Psoas muscle (tissue), 8 donors: ENCODE measurements around the gene PFKL. TPM values are rescaled to one million over a fixed set of nuclear protein-coding genes. Genes with fewer than 3 reads are reported as not detected.
A peak's percentile ranks its signal among the peaks of the same experiment; 100 is the strongest.

Experiments used
- ATAC-seq, 4 donors: fragments of 200-7000 bp; cut with Tn5 transposase; one replicate each; pipeline ENCODE4 v1.9.1; 2020; ENCODE audit warnings: moderate library complexity in 3 of 4, mild to moderate bottlenecking in 2 of 4
- DNase-seq, 2 donors: peaks; one replicate each; pipeline ENCODE4 v3.0.0-alpha.2; 2020
- H3K27ac ChIP-seq: fragments of 200-600 bp; one replicate; pipeline ENCODE4 v1.8.0; 2022
- H3K27me3 ChIP-seq, 3 donors: fragments of 200-600 bp in 1 of 3; one replicate each; pipeline versions ENCODE4 v1.6.1 to v1.8.0; 2013 to 2022; ENCODE audit warnings: low read length in 2 of 3, mild to moderate bottlenecking in 2 of 3, moderate library complexity in 1 of 3; ENCODE audit not compliant: insufficient read depth in 3 of 3
- H3K36me3 ChIP-seq, 2 donors: fragments of 200-600 bp in 1 of 2; one replicate each; pipeline versions ENCODE4 v1.6.1 to v1.8.0; 2013 to 2022; ENCODE audit warnings: low read depth in 1 of 2, mild to moderate bottlenecking in 1 of 2, moderate library complexity in 1 of 2; ENCODE audit not compliant: insufficient read depth in 1 of 2
- H3K4me1 ChIP-seq: fragments of 200-600 bp; one replicate; pipeline ENCODE4 v1.8.0; 2022
- H3K4me3 ChIP-seq: fragments of 200-600 bp; one replicate; pipeline ENCODE4 v1.8.0; 2022; ENCODE audit warnings: mild to moderate bottlenecking
- H3K9me3 ChIP-seq: fragments of 200-600 bp; one replicate; pipeline ENCODE4 v1.8.0; 2022
- CTCF ChIP-seq: fragments of 200-600 bp; IDR thresholded peaks from one replicate; pipeline ENCODE4 v1.8.0; 2022; ENCODE audit warnings: antibody characterized with exemption
- WGBS, 3 donors: extraction: QIAGEN DNeasy Blood & Tissue Kit; methylation state at CpG; one replicate each; pipeline versions ENCODE4 v1.1.6 to v1.1.7; 2013; 5-methylcytosine and 5-hydroxymethylcytosine counted together
- intact Hi-C, 2 donors: fragments of 100-400 bp; cut with DNase I; formaldehyde crosslinking; loops; one replicate each; pipeline versions ENCODE4 v1.11.0 to v1.14.2; 2022
- polyA plus RNA-seq, 3 donors: library from polyadenylated mRNA; stranded (reverse); fragments of 200-250 nt; gene quantifications; one replicate each; pipeline ENCODE4 v1.2.3, GENCODE V29; 2013
- total RNA-seq, 4 donors: library from RNA; stranded (reverse); fragmentation: NEBNext Ultra II Directional in 2 of 4; extraction: Animal tissue kit (Norgen Biotek cat#: 25700) in 2 of 4; gene quantifications; one replicate each; pipeline versions ENCODE4 v1.2.1 to v1.2.4, GENCODE V29; 2021 to 2023
- donor health status: healthy with polysubstance abuse.
- donor health status: DM: no; HTN: no; CAD: no; lungs with moderate emphysema.
- donor health status: Bipolar disorder and iron deficiency.
- donor health status: healthy.
- donor health status: DM: yes; HTN: yes; CAD: no.
- donor health status: DM: no; HTN: no; CAD: no.
- donor health status: DM: no; HTN: no; CAD: no.
- donor health status: DM: yes; HTN: yes; CAD: no.

Gene PFKL
- total and polyA plus RNA-seq, 7 donors: 9.2 to 33.6 (median 21.2) TPM

GRCh38 chr21:44329971-44330681 is 30.3 kb downstream of the PFKL start:
- intact Hi-C loops: loop anchor here (10.0 kb wide), 4 partner anchors 55 to 1655 kb away; partner anchors contain the start of genes COL6A1 (in 1 of the 2) and PKNOX1 (in 1 of the 2)
- WGBS, 3 donors: 86 to 88% (median 87%) methylated on average over 41 to 44 of the region's 44 CpGs
- no peak for ATAC-seq

GRCh38 chr21:44330698-44331097 is 30.8 kb downstream of the PFKL start:
- Histone ChIP-seq H3K4me1 (no peaks in the 10 kb centered on the region), H3K4me3 (no peak overlapping the region), H3K27ac (no peak overlapping the region), H3K9me3 (no peaks in the 10 kb centered on the region), H3K27me3 (no peaks in the 10 kb centered on the region), H3K36me3 (peaks cover 0 to 26% of the 10 kb centered on the region in 2 donors)
- no peak for ATAC-seq
- intact Hi-C loops: loop anchor here in 1 of 2 donors (10.0 kb wide), 3 partner anchors 804 to 1654 kb away; partner anchors contain the start of genes COL6A1 and PKNOX1
- TF ChIP-seq CTCF: no peak
- DNase-seq: no peak
- 86 to 90% (median 86%) methylated on average over 18 of the region's 18 CpGs for WGBS, 3 donors

More at GRCh38 chr21:44329971-44330681, 30.3 kb downstream of the PFKL start:
- DNase-seq: no peak
- peaks cover 0 to 25% of the 10 kb centered on the region in 2 donors for H3K36me3 ChIP-seq
- H3K4me1 ChIP-seq: no peaks in the 10 kb centered on the region
- no peaks in the 10 kb centered on the region for H3K27me3 ChIP-seq
- no peak for TF ChIP-seq CTCF
- no peaks in the 10 kb centered on the region for H3K9me3 ChIP-seq
- no peak overlapping the region for H3K27ac ChIP-seq
- no peak overlapping the region for H3K4me3 ChIP-seq

GRCh38 chr21:44331209-44331608 is 31.4 kb downstream of the PFKL start:
- TF ChIP-seq CTCF: no peak
- peaks cover 0 to 23% of the 10 kb centered on the region in 2 donors for H3K36me3 ChIP-seq

GRCh38 chr21:44331650-44332307 is 31.9 kb downstream of the PFKL start:
- TF ChIP-seq CTCF: no peak
- H3K36me3 ChIP-seq: peaks cover 0 to 28% of the 10 kb centered on the region in 2 donors
- WGBS, 3 donors: 64 to 74% (median 71%) methylated on average over 20 of the region's 20 CpGs
- H3K4me3 ChIP-seq: no peak overlapping the region
- DNase-seq (no peak), ATAC-seq (peak in 1 of 4 donors; percentile 31)
- H3K27me3 ChIP-seq: no peaks in the 10 kb centered on the region
- intact Hi-C loops: loop anchor here in 1 of 2 donors (10.0 kb wide), 3 partner anchors 803 to 1653 kb away; partner anchors contain the start of genes COL6A1 and PKNOX1
- no peaks in the 10 kb centered on the region for H3K9me3 ChIP-seq
- no peaks in the 10 kb centered on the region for H3K4me1 ChIP-seq
- no peak overlapping the region for H3K27ac ChIP-seq

More at GRCh38 chr21:44331209-44331608, 31.4 kb downstream of the PFKL start:
- Histone ChIP-seq H3K9me3 (no peaks in the 10 kb centered on the region), H3K27ac (no peak overlapping the region), H3K4me3 (no peak overlapping the region), H3K4me1 (no peaks in the 10 kb centered on the region), H3K27me3 (no peaks in the 10 kb centered on the region)
- intact Hi-C loops: loop anchor here in 1 of 2 donors (10.0 kb wide), 3 partner anchors 804 to 1654 kb away; partner anchors contain the start of genes COL6A1 and PKNOX1
- ATAC-seq: peak in 1 of 4 donors; percentile 23
- WGBS, 3 donors: 75 to 87% (median 85%) methylated on average over 16 of the region's 16 CpGs
- no peak for DNase-seq
